Immature natural killer cell (primary cell): Measurements from ENCODE around the gene AP5B1. TPM values are rescaled to one million over a fixed set of nuclear protein-coding genes. Genes with fewer than 3 reads are reported as not detected.

Source experiments
- DNase-seq, 3 donors: peaks; one replicate each; pipeline ENCODE4 v3.0.0; 2022; ENCODE audit warnings: mixed read lengths in 1 of 3
- H3K27ac Mint-ChIP-seq, 6 donors: one replicate each; pipeline ENCODE4 v1.8.0; 2020; ENCODE audit warnings: mixed read lengths in 6 of 6, mild to moderate bottlenecking in 5 of 6, inconsistent platforms in 4 of 6, moderate library complexity in 3 of 6
- H3K27me3 Mint-ChIP-seq, 3 donors: one replicate each; pipeline ENCODE4 v1.8.0; 2020 to 2021; ENCODE audit warnings: low read depth in 3 of 3, mild to moderate bottlenecking in 3 of 3, mixed read lengths in 3 of 3, moderate library complexity in 3 of 3, inconsistent platforms in 1 of 3
- H3K36me3 Mint-ChIP-seq, 3 donors: one replicate each; pipeline ENCODE4 v1.8.0; 2020; ENCODE audit warnings: mixed read lengths in 3 of 3, inconsistent platforms in 2 of 3, mild to moderate bottlenecking in 2 of 3
- H3K4me1 Mint-ChIP-seq, 2 donors: one replicate each; pipeline ENCODE4 v1.8.0; 2020; ENCODE audit warnings: inconsistent platforms in 2 of 2, mild to moderate bottlenecking in 2 of 2, mixed read lengths in 2 of 2, moderate library complexity in 1 of 2
- H3K4me3 Mint-ChIP-seq, 5 donors: one replicate each; pipeline ENCODE4 v1.8.0; 2020; ENCODE audit warnings: mild to moderate bottlenecking in 5 of 5, mixed read lengths in 5 of 5, inconsistent platforms in 3 of 5, moderate library complexity in 3 of 5
- H3K9me3 Mint-ChIP-seq, 6 donors: one replicate each; pipeline ENCODE4 v1.8.0; 2020; ENCODE audit warnings: mild to moderate bottlenecking in 6 of 6, mixed read lengths in 6 of 6, inconsistent platforms in 4 of 6, moderate library complexity in 3 of 6
- polyA plus RNA-seq, 3 donors: library from polyadenylated mRNA; unstranded; fragments of 300-500 nt; fragmentation: Illumina TruSeq; gene quantifications; one replicate each; pipeline ENCODE4 v1.2.3, GENCODE V29; 2021

Gene AP5B1
- polyA plus RNA-seq, 3 donors from 2014 or later: 7.6 to 20.8 (median 8.2) TPM

- Mint-ChIP-seq H3K27me3 (peaks cover 15 to 32% (median 22%) of the 10 kb centered on the region in 3 donors), H3K4me3 (peak within 1 kb of the TSS; percentile 18 to 80 (median 75)), H3K9me3 (peaks cover 0 to 1% (median 0%) of the 10 kb centered on the region in 6 donors), H3K4me1 (peaks cover 20 to 25% of the 10 kb centered on the region in 2 donors), H3K36me3 (no peaks in the 10 kb centered on the region), H3K27ac (no peak within 1 kb of the TSS)
- peak in 2 of 3 donors; percentile 17 to 27 for DNase-seq
These were observed 6.2 kb upstream of the AP5B1 start, which contains the start of gene OVOL1 for GRCh38 chr11:65786786-65787636. Gene OVOL1, plus strand, starts transcription at chr11:65787063. Its CDS starts 311 bp downstream, at chr11:65787374.

GRCh38 chr11:65786008-65786785 lies 5.4 kb upstream of the AP5B1 start:
- H3K9me3 Mint-ChIP-seq: peaks cover 0 to 2% (median 0%) of the 10 kb centered on the region in 6 donors
- peaks cover 15 to 30% (median 22%) of the 10 kb centered on the region in 3 donors for H3K27me3 Mint-ChIP-seq
- H3K27ac Mint-ChIP-seq: no peak overlapping the region
- H3K36me3 Mint-ChIP-seq: no peaks in the 10 kb centered on the region
- peak in 2 of 3 donors; percentile 14 to 18 for DNase-seq
- peaks cover 12 to 20% of the 10 kb centered on the region in 2 donors for H3K4me1 Mint-ChIP-seq
- H3K4me3 Mint-ChIP-seq: peak overlapping the region; percentile 18 to 76 (median 70)

- DNase-seq: no peak
- H3K4me1 Mint-ChIP-seq: peaks cover 12 to 15% of the 10 kb centered on the region in 2 donors
- peaks cover 0 to 2% (median 0%) of the 10 kb centered on the region in 6 donors for H3K9me3 Mint-ChIP-seq
- H3K27ac Mint-ChIP-seq: no peak overlapping the region
- peak overlapping the region; percentile 51 to 76 (median 70) for H3K4me3 Mint-ChIP-seq
- H3K27me3 Mint-ChIP-seq: peaks cover 15 to 28% (median 22%) of the 10 kb centered on the region in 3 donors
- H3K36me3 Mint-ChIP-seq: no peaks in the 10 kb centered on the region
These were observed 4.7 kb upstream of the AP5B1 start for GRCh38 chr11:65785319-65786007.

GRCh38 chr11:65782816-65783228 lies 2.0 kb upstream of the AP5B1 start:
- H3K4me3 Mint-ChIP-seq: peak overlapping the region; percentile 25 to 67 (median 39)
- H3K27ac Mint-ChIP-seq: no peak overlapping the region
- peaks cover 0 to 2% (median 0%) of the 10 kb centered on the region in 6 donors for H3K9me3 Mint-ChIP-seq
- H3K4me1 Mint-ChIP-seq: peaks cover 7 to 16% of the 10 kb centered on the region in 2 donors
- peaks cover 15 to 17% (median 16%) of the 10 kb centered on the region in 3 donors for H3K27me3 Mint-ChIP-seq
- no peak for DNase-seq
- no peaks in the 10 kb centered on the region for H3K36me3 Mint-ChIP-seq

- peaks cover 6 to 15% of the 10 kb centered on the region in 2 donors for H3K4me1 Mint-ChIP-seq
- no peak overlapping the region for H3K27ac Mint-ChIP-seq
- H3K4me3 Mint-ChIP-seq: peak overlapping the region; percentile 25 to 67 (median 39)
- peaks cover 0 to 2% (median 0%) of the 10 kb centered on the region in 6 donors for H3K9me3 Mint-ChIP-seq
- no peaks in the 10 kb centered on the region for H3K36me3 Mint-ChIP-seq
- DNase-seq: no peak
- H3K27me3 Mint-ChIP-seq: peaks cover 14 to 16% (median 16%) of the 10 kb centered on the region in 3 donors
These were observed 1.4 kb upstream of the AP5B1 start for GRCh38 chr11:65781962-65782815.

- Mint-ChIP-seq H3K4me1 (peaks cover 6 to 14% of the 10 kb centered on the region in 2 donors), H3K9me3 (peaks cover 0 to 2% (median 0%) of the 10 kb centered on the region in 6 donors), H3K27me3 (peaks cover 12 to 16% (median 15%) of the 10 kb centered on the region in 3 donors), H3K27ac (no peak overlapping the region), H3K4me3 (peak overlapping the region in 2 of 5 donors; percentile 26 to 44), H3K36me3 (no peaks in the 10 kb centered on the region)
- no peak for DNase-seq
These were observed 581 bp upstream of the AP5B1 start for GRCh38 chr11:65781152-65781961.

GRCh38 chr11:65779919-65780769 lies 632 bp downstream of the AP5B1 start:
- H3K4me3 Mint-ChIP-seq: peak overlapping the region; percentile 78 to 88 (median 82)
- no peaks in the 10 kb centered on the region for H3K36me3 Mint-ChIP-seq
- peak overlapping the region in 5 of 6 donors; percentile 39 to 85 (median 70) for H3K27ac Mint-ChIP-seq
- peak; percentile 80 to 82 (median 80) for DNase-seq
- H3K4me1 Mint-ChIP-seq: peaks cover 0 to 5% of the 10 kb centered on the region in 2 donors
- peaks cover 0 to 2% (median 0%) of the 10 kb centered on the region in 6 donors for H3K9me3 Mint-ChIP-seq
- peaks cover 3 to 8% (median 7%) of the 10 kb centered on the region in 3 donors for H3K27me3 Mint-ChIP-seq

GRCh38 chr11:65779669-65779918 lies 1.2 kb downstream of the AP5B1 start:
- Mint-ChIP-seq H3K4me3 (peak overlapping the region; percentile 78 to 88 (median 82)), H3K9me3 (peaks cover 0 to 2% (median 0%) of the 10 kb centered on the region in 6 donors), H3K4me1 (peaks cover 0 to 5% of the 10 kb centered on the region in 2 donors), H3K27ac (peak overlapping the region in 1 of 6 donors; percentile 55), H3K36me3 (no peaks in the 10 kb centered on the region), H3K27me3 (peaks cover 3 to 9% (median 6%) of the 10 kb centered on the region in 3 donors)
- no peak for DNase-seq

- H3K27ac Mint-ChIP-seq: no peak overlapping the region
- H3K4me3 Mint-ChIP-seq: peak overlapping the region in 4 of 5 donors; percentile 50 to 82 (median 65)
- DNase-seq: no peak
- H3K36me3 Mint-ChIP-seq: no peaks in the 10 kb centered on the region
- H3K4me1 Mint-ChIP-seq: peaks cover 0 to 5% of the 10 kb centered on the region in 2 donors
- peaks cover 0 to 9% (median 2%) of the 10 kb centered on the region in 3 donors for H3K27me3 Mint-ChIP-seq
- H3K9me3 Mint-ChIP-seq: peaks cover 0 to 2% (median 0%) of the 10 kb centered on the region in 6 donors
These were observed 1.7 kb downstream of the AP5B1 start for GRCh38 chr11:65778901-65779668.

GRCh38 chr11:65778431-65778900 lies 2.3 kb downstream of the AP5B1 start:
- H3K4me1 Mint-ChIP-seq: peaks cover 0 to 5% of the 10 kb centered on the region in 2 donors
- no peak overlapping the region for H3K27ac Mint-ChIP-seq
- peaks cover 0 to 2% (median 0%) of the 10 kb centered on the region in 6 donors for H3K9me3 Mint-ChIP-seq
- H3K36me3 Mint-ChIP-seq: no peaks in the 10 kb centered on the region
- DNase-seq: no peak
- no peak overlapping the region for H3K4me3 Mint-ChIP-seq
- H3K27me3 Mint-ChIP-seq: peaks cover 0 to 6% (median 2%) of the 10 kb centered on the region in 3 donors
